SK-N-SH treated with all-trans-retinoic acid at 6 μM for 48 hours (cell line): ENCODE measurements around the gene POLR2A.

Experiments used
- ATAC-seq: fragments of 200-7000 bp; cut with Tn5 transposase; 3 replicates; pipeline ENCODE4 v1.9.1; 2020; ENCODE audit warnings: mild to moderate bottlenecking, moderate library complexity
- ESRRG ChIP-seq: fragments of 250-450 bp; sonication (Bioruptor Pico); IDR thresholded peaks from 2 replicates; pipeline ENCODE4 v1.6.1; 2021; ENCODE audit warnings: mild to moderate bottlenecking
- OSR1 ChIP-seq: fragments of 250-450 bp; sonication (Bioruptor Pico); IDR thresholded peaks from 2 replicates; pipeline ENCODE4 v1.8.0; 2022; ENCODE audit warnings: moderate library complexity, mild to moderate bottlenecking, inconsistent platforms
- PPARA ChIP-seq: fragments of 250-450 bp; sonication (Bioruptor Pico); IDR thresholded peaks from 2 replicates; pipeline ENCODE4 v1.5.0; 2020; ENCODE audit warnings: mild to moderate bottlenecking, borderline replicate concordance
- TCF4 ChIP-seq: fragments of 250-450 bp; sonication (Bioruptor Pico); IDR thresholded peaks from 2 replicates; pipeline ENCODE4 v1.8.0; 2021; ENCODE audit warnings: mild to moderate bottlenecking, moderate library complexity, borderline replicate concordance
- ZNF565 ChIP-seq: fragments of 450-650 bp; formaldehyde crosslinking; conservative IDR thresholded peaks from 2 replicates; pipeline ENCODE4 v1.5.0; 2020; ENCODE audit warnings: low read depth, mild to moderate bottlenecking, moderate library complexity
- ZNF70 ChIP-seq: fragments of 450-650 bp; formaldehyde crosslinking; IDR thresholded peaks from 2 replicates; pipeline ENCODE4 v1.5.0; 2020; ENCODE audit warnings: mild to moderate bottlenecking, moderate library complexity
- ZNF8 ChIP-seq: fragments of 450-650 bp; formaldehyde crosslinking; IDR thresholded peaks from 2 replicates; pipeline ENCODE4 v1.5.0; 2020; ENCODE audit warnings: mild to moderate bottlenecking, moderate library complexity
- TF ChIP-seq, protein P1 (sequence below): fragments of 250-450 bp; sonication (Bioruptor Pico); IDR thresholded peaks from 2 replicates; pipeline ENCODE4 v1.5.1; 2021; ENCODE audit warnings: mild to moderate bottlenecking, moderate library complexity
- TF ChIP-seq, protein P2 (sequence below): fragments of 250-450 bp; sonication (Bioruptor Pico); IDR thresholded peaks from 2 replicates; pipeline ENCODE4 v1.8.0; 2021; ENCODE audit warnings: low read depth, mild to moderate bottlenecking, moderate library complexity, borderline replicate concordance
- TF ChIP-seq, protein P3 (sequence below): fragments of 250-450 bp; sonication (Bioruptor Pico); IDR thresholded peaks from 2 replicates; pipeline ENCODE4 v1.5.0; 2020; ENCODE audit warnings: mild to moderate bottlenecking, moderate library complexity

Gene POLR2A

DNA sequence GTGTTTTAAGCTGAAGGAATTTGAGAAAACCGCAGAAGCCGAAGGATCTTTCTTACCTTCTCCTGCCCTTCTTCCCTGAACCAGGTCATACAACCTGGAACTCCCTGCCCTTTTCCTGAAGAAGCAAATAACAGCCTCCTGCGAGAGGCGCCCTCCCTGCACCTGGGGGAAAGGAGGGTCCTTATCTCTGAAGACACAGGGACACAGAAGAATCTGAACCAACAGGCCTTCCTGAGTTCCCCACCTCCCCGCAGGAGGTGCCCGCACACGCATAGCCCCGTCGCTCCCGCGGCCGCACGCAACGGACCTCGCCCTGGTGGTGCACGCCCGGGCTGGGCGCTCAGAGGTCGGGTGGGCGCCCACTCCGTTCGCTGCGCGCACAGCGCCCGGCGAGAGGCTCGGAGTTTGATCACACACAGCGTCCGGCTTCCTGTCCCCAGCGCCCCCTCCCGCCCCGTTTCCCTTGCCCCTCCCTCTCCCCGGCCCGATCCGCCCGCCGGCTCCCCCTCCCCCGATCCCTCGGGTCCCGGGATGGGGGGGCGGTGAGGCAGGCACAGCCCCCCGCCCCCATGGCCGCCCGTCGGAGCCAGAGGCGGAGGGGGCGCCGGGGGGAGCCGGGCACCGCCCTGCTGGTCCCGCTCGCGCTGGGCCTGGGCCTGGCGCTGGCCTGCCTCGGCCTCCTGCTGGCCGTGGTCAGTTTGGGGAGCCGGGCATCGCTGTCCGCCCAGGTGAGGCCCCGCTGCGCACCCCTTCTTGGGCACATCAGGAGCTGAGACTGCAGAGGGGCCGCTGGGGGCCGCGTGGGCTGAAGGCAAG lies 64.6 kb downstream of the POLR2A start, which contains the start of gene TNFSF12:
Gene TNFSF12, plus strand, starts transcription at position 474 of the 816 bp plus-strand sequence. Its CDS starts 96 bp downstream, at position 570.
- ATAC-seq: peak; percentile 87
- TF ChIP-seq, protein P1, sequence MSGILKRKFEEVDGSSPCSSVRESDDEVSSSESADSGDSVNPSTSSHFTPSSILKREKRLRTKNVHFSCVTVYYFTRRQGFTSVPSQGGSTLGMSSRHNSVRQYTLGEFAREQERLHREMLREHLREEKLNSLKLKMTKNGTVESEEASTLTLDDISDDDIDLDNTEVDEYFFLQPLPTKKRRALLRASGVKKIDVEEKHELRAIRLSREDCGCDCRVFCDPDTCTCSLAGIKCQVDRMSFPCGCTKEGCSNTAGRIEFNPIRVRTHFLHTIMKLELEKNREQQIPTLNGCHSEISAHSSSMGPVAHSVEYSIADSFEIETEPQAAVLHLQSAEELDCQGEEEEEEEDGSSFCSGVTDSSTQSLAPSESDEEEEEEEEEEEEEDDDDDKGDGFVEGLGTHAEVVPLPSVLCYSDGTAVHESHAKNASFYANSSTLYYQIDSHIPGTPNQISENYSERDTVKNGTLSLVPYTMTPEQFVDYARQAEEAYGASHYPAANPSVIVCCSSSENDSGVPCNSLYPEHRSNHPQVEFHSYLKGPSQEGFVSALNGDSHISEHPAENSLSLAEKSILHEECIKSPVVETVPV: no peak
- TF ChIP-seq, protein P2, sequence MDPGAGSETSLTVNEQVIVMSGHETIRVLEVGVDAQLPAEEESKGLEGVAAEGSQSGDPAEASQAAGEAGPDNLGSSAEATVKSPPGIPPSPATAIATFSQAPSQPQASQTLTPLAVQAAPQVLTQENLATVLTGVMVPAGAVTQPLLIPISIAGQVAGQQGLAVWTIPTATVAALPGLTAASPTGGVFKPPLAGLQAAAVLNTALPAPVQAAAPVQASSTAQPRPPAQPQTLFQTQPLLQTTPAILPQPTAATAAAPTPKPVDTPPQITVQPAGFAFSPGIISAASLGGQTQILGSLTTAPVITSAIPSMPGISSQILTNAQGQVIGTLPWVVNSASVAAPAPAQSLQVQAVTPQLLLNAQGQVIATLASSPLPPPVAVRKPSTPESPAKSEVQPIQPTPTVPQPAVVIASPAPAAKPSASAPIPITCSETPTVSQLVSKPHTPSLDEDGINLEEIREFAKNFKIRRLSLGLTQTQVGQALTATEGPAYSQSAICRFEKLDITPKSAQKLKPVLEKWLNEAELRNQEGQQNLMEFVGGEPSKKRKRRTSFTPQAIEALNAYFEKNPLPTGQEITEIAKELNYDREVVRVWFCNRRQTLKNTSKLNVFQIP: no peak
- TF ChIP-seq ZNF565: no peak
- no peak for TF ChIP-seq TCF4 (CRISPR knock-in tag)
- TF ChIP-seq ZNF70 (CRISPR knock-in tag): no peak
- no peak for TF ChIP-seq PPARA (CRISPR knock-in tag)
- no peak for TF ChIP-seq ESRRG (CRISPR knock-in tag)
- TF ChIP-seq, protein P3, sequence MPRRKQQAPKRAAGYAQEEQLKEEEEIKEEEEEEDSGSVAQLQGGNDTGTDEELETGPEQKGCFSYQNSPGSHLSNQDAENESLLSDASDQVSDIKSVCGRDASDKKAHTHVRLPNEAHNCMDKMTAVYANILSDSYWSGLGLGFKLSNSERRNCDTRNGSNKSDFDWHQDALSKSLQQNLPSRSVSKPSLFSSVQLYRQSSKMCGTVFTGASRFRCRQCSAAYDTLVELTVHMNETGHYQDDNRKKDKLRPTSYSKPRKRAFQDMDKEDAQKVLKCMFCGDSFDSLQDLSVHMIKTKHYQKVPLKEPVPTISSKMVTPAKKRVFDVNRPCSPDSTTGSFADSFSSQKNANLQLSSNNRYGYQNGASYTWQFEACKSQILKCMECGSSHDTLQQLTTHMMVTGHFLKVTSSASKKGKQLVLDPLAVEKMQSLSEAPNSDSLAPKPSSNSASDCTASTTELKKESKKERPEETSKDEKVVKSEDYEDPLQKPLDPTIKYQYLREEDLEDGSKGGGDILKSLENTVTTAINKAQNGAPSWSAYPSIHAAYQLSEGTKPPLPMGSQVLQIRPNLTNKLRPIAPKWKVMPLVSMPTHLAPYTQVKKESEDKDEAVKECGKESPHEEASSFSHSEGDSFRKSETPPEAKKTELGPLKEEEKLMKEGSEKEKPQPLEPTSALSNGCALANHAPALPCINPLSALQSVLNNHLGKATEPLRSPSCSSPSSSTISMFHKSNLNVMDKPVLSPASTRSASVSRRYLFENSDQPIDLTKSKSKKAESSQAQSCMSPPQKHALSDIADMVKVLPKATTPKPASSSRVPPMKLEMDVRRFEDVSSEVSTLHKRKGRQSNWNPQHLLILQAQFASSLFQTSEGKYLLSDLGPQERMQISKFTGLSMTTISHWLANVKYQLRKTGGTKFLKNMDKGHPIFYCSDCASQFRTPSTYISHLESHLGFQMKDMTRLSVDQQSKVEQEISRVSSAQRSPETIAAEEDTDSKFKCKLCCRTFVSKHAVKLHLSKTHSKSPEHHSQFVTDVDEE (CRISPR knock-in tag): no peak
- TF ChIP-seq ZNF8: no peak
- TF ChIP-seq OSR1: no peak
